Fibroblast of lung (primary cell): ENCODE data around the gene GRIK4. TPM values are rescaled to one million over a fixed set of nuclear protein-coding genes. Genes with fewer than 3 reads are reported as not detected.

ENCODE experiments used
- DNase-seq, 2 donors: peaks; one replicate each; pipeline versions ENCODE4 v3.0.0 to v3.0.0-alpha.2; 2010; ENCODE audit warnings: low read depth in 2 of 2
- H2AFZ ChIP-seq: 2 replicates; pipeline ENCODE4 v1.5.1; 2012; ENCODE audit warnings: low read length, control low read depth, inconsistent platforms
- H3K27ac ChIP-seq: 2 replicates; pipeline ENCODE4 v1.5.1; 2011; ENCODE audit warnings: low read length, control low read depth; ENCODE audit not compliant: insufficient read depth
- H3K27me3 ChIP-seq: 2 replicates; pipeline ENCODE4 v1.5.1; 2011; ENCODE audit warnings: mild to moderate bottlenecking, low read length; ENCODE audit not compliant: control insufficient read depth, insufficient read depth
- H3K36me3 ChIP-seq: 2 replicates; pipeline ENCODE4 v1.5.1; 2011; ENCODE audit warnings: low read length; ENCODE audit not compliant: control insufficient read depth, insufficient read depth
- H3K4me1 ChIP-seq: 2 replicates; pipeline ENCODE4 v1.5.1; 2011; ENCODE audit warnings: low read length; ENCODE audit not compliant: control insufficient read depth, insufficient read depth; ENCODE audit errors: extremely low read depth
- H3K4me2 ChIP-seq: 2 replicates; pipeline ENCODE4 v1.5.1; 2011; ENCODE audit warnings: low read length, control low read depth; ENCODE audit not compliant: insufficient read depth; ENCODE audit errors: extremely low read depth
- H3K4me3 ChIP-seq, 4 experiments: fragments of 200-600 bp in 1 of 4; sonication (generic) in 1 of 4; replicated peaks in 1 of 4; 2 replicates each; pipeline ENCODE4 v1.5.1; 2011 to 2016; ENCODE audit warnings: low read length in 4 of 4, low read depth in 3 of 4, mild to moderate bottlenecking in 3 of 4, control low read depth in 2 of 4, inconsistent platforms in 1 of 4, mixed read lengths in 1 of 4; ENCODE audit not compliant: insufficient read depth in 1 of 4; ENCODE audit errors: control extremely low read depth in 1 of 4
- H3K79me2 ChIP-seq: 2 replicates; pipeline ENCODE4 v1.5.1; 2012; ENCODE audit warnings: mild to moderate bottlenecking, low read length, inconsistent platforms; ENCODE audit not compliant: control insufficient read depth, insufficient read depth
- H3K9ac ChIP-seq: 2 replicates; pipeline ENCODE4 v1.5.1; 2011; ENCODE audit warnings: mild to moderate bottlenecking, low read length, control low read depth; ENCODE audit not compliant: insufficient read depth
- H3K9me3 ChIP-seq: 2 replicates; pipeline ENCODE4 v1.5.1; 2012; ENCODE audit warnings: low read depth, low read length; ENCODE audit not compliant: control insufficient read depth, insufficient read depth
- H4K20me1 ChIP-seq: 2 replicates; pipeline ENCODE4 v1.5.1; 2011; ENCODE audit warnings: low read length; ENCODE audit not compliant: control insufficient read depth, insufficient read depth; ENCODE audit errors: extremely low read depth
- CTCF ChIP-seq, 2 donors: IDR thresholded peaks in 1 of 2; conservative IDR thresholded peaks in 1 of 2; 1 replicate in 1 of 2; 2 replicates in 1 of 2; pipeline ENCODE4 v1.5.1; 2011 to 2012; ENCODE audit warnings: low read length in 2 of 2, control low read depth in 1 of 2, inconsistent platforms in 1 of 2, low read depth in 1 of 2, mild to moderate bottlenecking in 1 of 2
- EZH2 ChIP-seq: IDR thresholded peaks from 2 replicates; pipeline ENCODE4 v1.5.1; 2012; ENCODE audit warnings: low read length, control low read depth, mild to moderate bottlenecking; ENCODE audit errors: missing control alignments
- polyA plus RNA-seq, 2 donors: library from polyadenylated mRNA; depleted of rRNA in 1 of 2; stranded (reverse) in 1 of 2; unstranded in 1 of 2; fragments of >200 nt; gene quantifications; 2 replicates each; pipeline ENCODE4 v1.2.1, GENCODE V29; 2011 to 2012; ENCODE audit warnings: missing spikeins in 1 of 2
- total RNA-seq: library from RNA; depleted of rRNA; stranded (reverse); fragments of >200 nt; gene quantifications from 2 replicates; pipeline ENCODE4 v1.2.1, GENCODE V29; 2014

The GRIK4 gene
- total and polyA plus RNA-seq, 2 donors (not counting 1 experiment from before 2014, with no cell fraction given) = 0.17 to 1.5 TPM

DNA sequence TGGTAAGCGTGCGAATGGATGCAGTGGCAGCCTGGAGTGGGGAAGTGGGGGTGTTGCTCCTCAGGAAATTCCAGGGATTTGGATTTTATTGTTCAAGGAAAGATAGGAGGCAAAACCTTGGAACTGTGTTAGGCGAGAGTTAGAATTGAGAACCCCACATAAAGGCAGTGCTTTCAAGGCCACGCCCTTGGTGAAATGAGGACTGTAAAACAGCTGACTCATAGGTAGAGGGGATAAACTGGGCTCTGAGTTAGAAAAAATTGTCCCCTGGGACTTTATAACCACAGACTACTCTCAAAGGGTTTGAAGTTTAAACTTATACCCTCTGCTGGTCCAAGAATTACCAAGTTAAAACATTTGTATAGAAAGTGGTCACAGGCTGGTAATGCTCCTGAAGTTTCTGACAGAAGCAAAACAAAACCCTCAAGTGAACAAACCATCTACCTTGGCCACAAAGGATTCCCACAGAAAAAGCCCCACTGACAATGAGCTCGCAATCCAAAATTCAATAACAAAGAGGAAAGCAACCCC lies 262.0 kb downstream of the GRIK4 start:
- DNase-seq = peak in 1 of 2 donors; percentile 4
- H3K27ac ChIP-seq = no peak overlapping the region
- H3K9ac ChIP-seq = no peak overlapping the region
- no peak overlapping the region for H3K4me2 ChIP-seq
- H3K36me3 ChIP-seq = no peaks in the 10 kb centered on the region
- no peak overlapping the region for H3K4me3 ChIP-seq
- TF ChIP-seq EZH2 (no peak), CTCF (conservative IDR thresholded peaks at IDR 0.05 in 1 of 2, IDR thresholded peaks at IDR 0.05 in 1 of 2; ENCODE audit: low read depth in 1 of 2, low read length in 2 of 2) (no peak)
- H4K20me1 ChIP-seq = no peaks in the 10 kb centered on the region
- H3K9me3 ChIP-seq = no peaks in the 10 kb centered on the region
- no peak overlapping the region for H2AFZ ChIP-seq
- H3K79me2 ChIP-seq = no peaks in the 10 kb centered on the region
- no peaks in the 10 kb centered on the region for H3K27me3 ChIP-seq
- no peaks in the 10 kb centered on the region for H3K4me1 ChIP-seq

- H3K27me3 ChIP-seq = no peaks in the 10 kb centered on the region
Observed at GRCh38 chr11:120774591-120775386, 263.2 kb downstream of the GRIK4 start.

More at GRCh38 chr11:120774591-120775386, 263.2 kb downstream of the GRIK4 start:
- H3K9ac ChIP-seq = no peak overlapping the region
- DNase-seq = no peak
- no peak overlapping the region for H3K27ac ChIP-seq
- no peaks in the 10 kb centered on the region for H3K4me1 ChIP-seq
- H3K4me3 ChIP-seq = no peak overlapping the region
- H3K4me2 ChIP-seq = no peak overlapping the region
- no peaks in the 10 kb centered on the region for H3K79me2 ChIP-seq
- H3K9me3 ChIP-seq = no peaks in the 10 kb centered on the region
- H4K20me1 ChIP-seq = no peaks in the 10 kb centered on the region
- no peak overlapping the region for H2AFZ ChIP-seq
- TF ChIP-seq CTCF (conservative IDR thresholded peaks at IDR 0.05 in 1 of 2, IDR thresholded peaks at IDR 0.05 in 1 of 2; ENCODE audit: low read depth in 1 of 2, low read length in 2 of 2) (no peak), EZH2 (no peak)
- no peaks in the 10 kb centered on the region for H3K36me3 ChIP-seq
